Colonic mucosa (tissue), 4 donors: ENCODE measurements around the gene POMP. TPM values are rescaled to one million over a fixed set of nuclear protein-coding genes. Genes with fewer than 3 reads are reported as not detected.

Source experiments
- DNase-seq: peaks from one replicate; pipeline ENCODE4 v3.0.0-alpha.2; 2020
- H3K27ac ChIP-seq: fragments of 200-600 bp; one replicate; pipeline ENCODE4 v1.8.0; 2021
- H3K27me3 ChIP-seq: fragments of 200-600 bp; one replicate; pipeline ENCODE4 v1.8.0; 2021
- H3K36me3 ChIP-seq: fragments of 200-600 bp; one replicate; pipeline ENCODE4 v1.8.0; 2021
- H3K4me1 ChIP-seq: fragments of 200-600 bp; one replicate; pipeline ENCODE4 v1.8.0; 2021; ENCODE audit warnings: mild to moderate bottlenecking
- H3K4me3 ChIP-seq: fragments of 200-600 bp; one replicate; pipeline ENCODE4 v1.8.0; 2021
- H3K9ac ChIP-seq, 2 donors: one replicate each; pipeline ENCODE4 v1.7.0; 2013; ENCODE audit warnings: control low read depth in 2 of 2, low read depth in 2 of 2, low read length in 2 of 2
- H3K9me3 ChIP-seq: fragments of 200-600 bp; one replicate; pipeline ENCODE4 v1.8.0; 2021
- intact Hi-C: fragments of 100-400 bp; cut with DNase I; formaldehyde crosslinking; loops from one replicate; pipeline ENCODE4 v1.14.1; 2022
- total RNA-seq, 2 donors: library from RNA; stranded (reverse); fragmentation: NEBNext Ultra II Directional in 1 of 2; extraction: Animal tissue kit (Norgen Biotek cat#: 25700) in 1 of 2; gene quantifications; one replicate each; pipeline ENCODE4 v1.2.1, GENCODE V29; 2021
- TF ChIP-seq, protein P1 (sequence below): fragments of 200-600 bp; IDR thresholded peaks from one replicate; pipeline ENCODE4 v1.8.0; 2022; ENCODE audit warnings: antibody characterized with exemption, mild to moderate bottlenecking
- donor health status: healthy.
- donor health status: DM: no; HTN: no; CAD: no.
- donor health status: DM: no; HTN: no; CAD: no.

The POMP gene
- total RNA-seq, 2 donors from 2014 or later: 82.0 to 94.1 TPM

GRCh38 chr13:28707629-28708427, 48.9 kb downstream of the POMP start:
- intact Hi-C loops: no loop called here
- no peak for DNase-seq
- Histone ChIP-seq H3K27ac (no peak overlapping the region), H3K4me1 (no peaks in the 10 kb centered on the region), H3K27me3 (no peaks in the 10 kb centered on the region), H3K4me3 (no peak overlapping the region), H3K9ac (no peak overlapping the region), H3K36me3 (no peaks in the 10 kb centered on the region), H3K9me3 (no peaks in the 10 kb centered on the region)
- TF ChIP-seq, protein P1, sequence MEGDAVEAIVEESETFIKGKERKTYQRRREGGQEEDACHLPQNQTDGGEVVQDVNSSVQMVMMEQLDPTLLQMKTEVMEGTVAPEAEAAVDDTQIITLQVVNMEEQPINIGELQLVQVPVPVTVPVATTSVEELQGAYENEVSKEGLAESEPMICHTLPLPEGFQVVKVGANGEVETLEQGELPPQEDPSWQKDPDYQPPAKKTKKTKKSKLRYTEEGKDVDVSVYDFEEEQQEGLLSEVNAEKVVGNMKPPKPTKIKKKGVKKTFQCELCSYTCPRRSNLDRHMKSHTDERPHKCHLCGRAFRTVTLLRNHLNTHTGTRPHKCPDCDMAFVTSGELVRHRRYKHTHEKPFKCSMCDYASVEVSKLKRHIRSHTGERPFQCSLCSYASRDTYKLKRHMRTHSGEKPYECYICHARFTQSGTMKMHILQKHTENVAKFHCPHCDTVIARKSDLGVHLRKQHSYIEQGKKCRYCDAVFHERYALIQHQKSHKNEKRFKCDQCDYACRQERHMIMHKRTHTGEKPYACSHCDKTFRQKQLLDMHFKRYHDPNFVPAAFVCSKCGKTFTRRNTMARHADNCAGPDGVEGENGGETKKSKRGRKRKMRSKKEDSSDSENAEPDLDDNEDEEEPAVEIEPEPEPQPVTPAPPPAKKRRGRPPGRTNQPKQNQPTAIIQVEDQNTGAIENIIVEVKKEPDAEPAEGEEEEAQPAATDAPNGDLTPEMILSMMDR: no peak

DNA sequence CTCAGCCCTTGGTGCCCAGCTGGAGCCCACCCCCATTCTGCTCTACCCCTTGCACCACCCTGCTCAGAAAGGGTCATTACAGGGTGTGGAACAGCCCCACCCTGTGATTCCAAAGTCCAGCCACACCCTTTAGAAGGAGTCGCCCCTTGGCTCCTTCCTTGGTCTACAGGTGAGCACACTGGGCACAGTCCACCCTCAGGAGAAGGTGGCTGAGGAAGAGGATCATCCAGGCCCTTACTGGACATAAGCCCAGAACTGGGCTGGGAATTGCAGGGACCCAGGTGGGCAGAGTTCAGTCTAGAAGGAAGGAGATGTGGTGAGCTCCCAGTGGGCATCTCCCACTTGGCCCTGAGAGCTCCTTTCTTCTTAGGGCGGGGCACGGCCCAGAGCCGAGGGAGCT, 51.2 kb downstream of the POMP start:
- H3K9ac ChIP-seq: no peak overlapping the region
- intact Hi-C loops: no loop called here
- H3K4me3 ChIP-seq: no peak overlapping the region
- H3K4me1 ChIP-seq: no peaks in the 10 kb centered on the region
- H3K36me3 ChIP-seq: no peaks in the 10 kb centered on the region
- DNase-seq: peak; percentile 86
- H3K27ac ChIP-seq: peak overlapping the region; percentile 49
- no peaks in the 10 kb centered on the region for H3K9me3 ChIP-seq
- no peaks in the 10 kb centered on the region for H3K27me3 ChIP-seq
- TF ChIP-seq, protein P1: no peak

- Histone ChIP-seq H3K4me3 (no peak overlapping the region), H3K9ac (no peak overlapping the region), H3K4me1 (no peaks in the 10 kb centered on the region), H3K27me3 (no peaks in the 10 kb centered on the region), H3K27ac (no peak overlapping the region), H3K36me3 (no peaks in the 10 kb centered on the region), H3K9me3 (no peaks in the 10 kb centered on the region)
- no peak for DNase-seq
- intact Hi-C loops: no loop called here
- TF ChIP-seq, protein P1: no peak
These were observed 55.7 kb downstream of the POMP start for GRCh38 chr13:28714651-28715050.

DNA sequence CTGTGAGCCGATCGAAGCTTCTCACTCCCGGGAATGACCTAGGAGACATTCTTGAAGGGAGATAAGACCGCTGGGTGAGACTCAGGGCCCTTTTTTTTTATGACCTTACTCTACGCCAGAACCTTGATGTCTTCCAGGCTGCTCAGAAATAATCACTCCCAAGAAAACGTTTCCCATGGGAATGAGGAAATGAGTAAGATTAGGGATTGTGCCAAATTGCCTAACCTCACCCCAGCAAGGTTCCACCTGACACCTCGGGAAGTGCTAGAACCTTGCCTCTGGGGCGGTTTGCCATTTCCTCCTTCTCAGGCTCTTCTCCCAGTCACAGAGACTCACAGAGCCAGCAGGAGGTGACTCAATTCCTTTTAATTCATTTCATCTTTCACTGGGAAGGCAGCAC, 57.6 kb downstream of the POMP start:
- Histone ChIP-seq H3K36me3 (no peaks in the 10 kb centered on the region), H3K27ac (peak overlapping the region; percentile 94), H3K4me3 (no peak overlapping the region), H3K9me3 (no peaks in the 10 kb centered on the region), H3K4me1 (no peaks in the 10 kb centered on the region), H3K9ac (peak overlapping the region in 1 of 2 donors; percentile 89), H3K27me3 (no peaks in the 10 kb centered on the region)
- TF ChIP-seq, protein P1: no peak
- peak; percentile 84 for DNase-seq
- intact Hi-C loops: no loop called here

- Histone ChIP-seq H3K4me3 (no peak overlapping the region), H3K4me1 (no peaks in the 10 kb centered on the region), H3K36me3 (no peaks in the 10 kb centered on the region), H3K27ac (peak overlapping the region; percentile 94), H3K9ac (peak overlapping the region in 1 of 2 donors; percentile 89), H3K27me3 (no peaks in the 10 kb centered on the region), H3K9me3 (no peaks in the 10 kb centered on the region)
- intact Hi-C loops: no loop called here
- no peak for DNase-seq
- TF ChIP-seq, protein P1: no peak
These were observed 58.2 kb downstream of the POMP start for GRCh38 chr13:28717170-28717569.
